Tibial nerve (tissue), 4 donors: ENCODE results near the gene SLC11A2. TPM values are rescaled to one million over a fixed set of nuclear protein-coding genes. Genes with fewer than 3 reads are reported as not detected.
"Not testable (repeated sequence)": the region's sequence is repeated elsewhere in the genome, so short reads cannot be mapped to it uniquely, and the experiment has no call there.

Source experiments
- DNase-seq, 2 donors: peaks; one replicate each; pipeline ENCODE4 v3.0.0-alpha.2; 2019; ENCODE audit warnings: low spot score in 2 of 2
- H3K27ac ChIP-seq, 4 donors: fragments of 200-600 bp; sonication (generic) in 3 of 4; one replicate each; pipeline ENCODE4 v1.5.1; 2017 to 2019; ENCODE audit warnings: mild to moderate bottlenecking in 1 of 4
- H3K27me3 ChIP-seq, 2 donors: fragments of 200-600 bp; sonication (generic) in 1 of 2; one replicate each; pipeline versions ENCODE4 v1.5.1 to v1.6.0; 2017 to 2019
- H3K36me3 ChIP-seq, 3 donors: fragments of 200-600 bp; sonication (generic); one replicate each; pipeline ENCODE4 v1.5.1; 2018 to 2019
- H3K4me1 ChIP-seq, 4 donors: fragments of 200-600 bp; sonication (generic) in 3 of 4; one replicate each; pipeline ENCODE4 v1.5.1; 2017 to 2019
- H3K4me3 ChIP-seq, 4 donors: fragments of 200-600 bp; sonication (generic) in 3 of 4; one replicate each; pipeline ENCODE4 v1.5.1; 2017 to 2019; ENCODE audit warnings: mild to moderate bottlenecking in 1 of 4, moderate library complexity in 1 of 4
- H3K9me3 ChIP-seq, 4 donors: fragments of 200-600 bp; sonication (generic) in 3 of 4; one replicate each; pipeline ENCODE4 v1.5.1; 2017 to 2019
- CTCF ChIP-seq, 5 experiments: fragments of 200-600 bp in 3 of 5; fragments of 450-650 bp in 2 of 5; sonication (generic) in 3 of 5; IDR thresholded peaks; one replicate each; pipeline ENCODE4 v1.5.1; 2016 to 2019; ENCODE audit warnings: antibody characterized with exemption in 5 of 5, mild to moderate bottlenecking in 3 of 5, moderate library complexity in 2 of 5
- EP300 ChIP-seq, 2 donors: sonication (generic); formaldehyde crosslinking; IDR thresholded peaks; one replicate each; pipeline ENCODE4 v1.6.1; 2017; ENCODE audit warnings: antibody characterized with exemption in 2 of 2, mild to moderate bottlenecking in 1 of 2
- POLR2A ChIP-seq, 2 donors: fragments of 450-650 bp; IDR thresholded peaks; one replicate each; pipeline ENCODE4 v1.6.1; 2017; ENCODE audit warnings: antibody characterized with exemption in 2 of 2, mild to moderate bottlenecking in 2 of 2, moderate library complexity in 2 of 2
- WGBS, 2 donors: methylation state at CpG; one replicate each; pipeline ENCODE4 v1.1.5; 2018; 5-methylcytosine and 5-hydroxymethylcytosine counted together
- total RNA-seq, 4 donors: library from RNA; depleted of rRNA; stranded (reverse); fragments of >200 nt; gene quantifications; one replicate each; pipeline ENCODE4 v1.1.0, GENCODE V29; 2016

The SLC11A2 gene
- total RNA-seq, 4 donors from 2014 or later: 44.0 to 81.9 (median 51.2) TPM

GRCh38 chr12:50961708-50962107 is 64.5 kb downstream of the SLC11A2 start:
- Histone ChIP-seq H3K4me1 (no peaks in the 10 kb centered on the region), H3K27ac (no peak overlapping the region), H3K9me3 (no peaks in the 10 kb centered on the region), H3K27me3 (no peaks in the 10 kb centered on the region), H3K36me3 (no peaks in the 10 kb centered on the region), H3K4me3 (no peak overlapping the region)
- TF ChIP-seq CTCF (IDR thresholded peaks at IDR 0.05): no peak
- TF ChIP-seq POLR2A (IDR thresholded peaks at IDR 0.05): no peak
- no peak for TF ChIP-seq EP300 (IDR thresholded peaks at IDR 0.05)
- DNase-seq: no peak
- WGBS, 2 donors: 94 to 96% methylated on average over 4 of the region's 4 CpGs

GRCh38 chr12:50960130-50960529 is 66.1 kb downstream of the SLC11A2 start:
- DNase-seq: no peak
- TF ChIP-seq POLR2A (IDR thresholded peaks at IDR 0.05): no peak
- no peak for TF ChIP-seq EP300 (IDR thresholded peaks at IDR 0.05)
- TF ChIP-seq CTCF (IDR thresholded peaks at IDR 0.05): no peak
- Histone ChIP-seq H3K27me3 (no peaks in the 10 kb centered on the region), H3K4me3 (no peak overlapping the region), H3K27ac (no peak overlapping the region), H3K4me1 (no peaks in the 10 kb centered on the region), H3K36me3 (no peaks in the 10 kb centered on the region), H3K9me3 (no peaks in the 10 kb centered on the region)

- Histone ChIP-seq H3K27ac (no peak overlapping the region), H3K9me3 (no peaks in the 10 kb centered on the region), H3K4me3 (no peak overlapping the region), H3K27me3 (no peaks in the 10 kb centered on the region), H3K36me3 (peaks cover 0 to 11% (median 0%) of the 10 kb centered on the region in 3 donors), H3K4me1 (no peaks in the 10 kb centered on the region)
- TF ChIP-seq EP300 (IDR thresholded peaks at IDR 0.05) (no peak), POLR2A (IDR thresholded peaks at IDR 0.05) (no peak), CTCF (IDR thresholded peaks at IDR 0.05) (no peak)
- WGBS, 2 donors: 84 to 85% methylated on average over 2 of the region's 2 CpGs
- DNase-seq: no peak
Measured at GRCh38 chr12:50955697-50956096, 70.5 kb downstream of the SLC11A2 start.

GRCh38 chr12:50955288-50955687 is 70.9 kb downstream of the SLC11A2 start:
- H3K27ac ChIP-seq: no peak overlapping the region
- H3K4me3 ChIP-seq: no peak overlapping the region
- peaks cover 0 to 11% (median 0%) of the 10 kb centered on the region in 3 donors for H3K36me3 ChIP-seq
- no peaks in the 10 kb centered on the region for H3K9me3 ChIP-seq
- no peak for DNase-seq
- no peaks in the 10 kb centered on the region for H3K4me1 ChIP-seq
- 74 to 78% methylated on average over 1 of the region's 1 CpG for WGBS, 2 donors
- no peaks in the 10 kb centered on the region for H3K27me3 ChIP-seq
- TF ChIP-seq EP300 (IDR thresholded peaks at IDR 0.05) (no peak), POLR2A (IDR thresholded peaks at IDR 0.05) (no peak), CTCF (IDR thresholded peaks at IDR 0.05) (no peak)

- WGBS, 2 donors: 89 to 95% methylated on average over 2 of the region's 2 CpGs
Measured at GRCh38 chr12:50954789-50955188, 71.4 kb downstream of the SLC11A2 start.

GRCh38 chr12:50953047-50953446 is 73.1 kb downstream of the SLC11A2 start:
- peaks cover 0 to 11% (median 0%) of the 10 kb centered on the region in 3 donors for H3K36me3 ChIP-seq
- no peak for TF ChIP-seq CTCF (IDR thresholded peaks at IDR 0.05)
- no peak for TF ChIP-seq POLR2A (IDR thresholded peaks at IDR 0.05)
- TF ChIP-seq EP300 (IDR thresholded peaks at IDR 0.05): no peak
- no peak for DNase-seq
- no peak overlapping the region for H3K27ac ChIP-seq
- WGBS, 2 donors: 80 to 83% methylated on average over 7 of the region's 7 CpGs
- H3K27me3 ChIP-seq: no peaks in the 10 kb centered on the region
- H3K4me1 ChIP-seq: no peaks in the 10 kb centered on the region
- H3K4me3 ChIP-seq: no peak overlapping the region
- H3K9me3 ChIP-seq: no peaks in the 10 kb centered on the region

More at GRCh38 chr12:50954789-50955188, 71.4 kb downstream of the SLC11A2 start:
- H3K27me3 ChIP-seq, H3K4me1 ChIP-seq, DNase-seq, H3K27ac ChIP-seq, H3K9me3 ChIP-seq, H3K4me3 ChIP-seq: not testable (repeated sequence)
- H3K36me3 ChIP-seq: peaks cover 0 to 11% (median 0%) of the 10 kb centered on the region in 3 donors
